ENCODE results near the gene PRR4.

DNA sequence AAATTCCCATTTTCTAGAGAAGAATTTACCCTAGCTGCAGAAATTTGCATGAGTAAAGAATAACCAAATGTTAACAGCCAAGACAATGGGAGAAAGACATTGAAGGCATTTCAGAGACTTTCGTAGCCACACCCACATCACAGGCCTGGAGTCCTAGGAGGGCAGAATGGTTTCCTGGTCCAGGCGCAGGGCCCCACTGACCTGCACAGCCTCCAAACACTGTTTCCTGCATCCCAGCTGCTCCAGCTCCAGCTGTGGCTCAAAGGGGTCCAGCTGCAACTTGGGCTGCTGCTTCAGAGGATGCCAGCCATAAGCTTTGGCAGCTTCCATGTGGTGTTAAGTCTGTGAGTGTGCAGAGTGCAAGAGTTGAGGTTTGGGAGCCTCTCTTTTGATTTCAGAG is 6.5 kb upstream of the PRR4 start:
- TF ChIP-seq, protein P1, sequence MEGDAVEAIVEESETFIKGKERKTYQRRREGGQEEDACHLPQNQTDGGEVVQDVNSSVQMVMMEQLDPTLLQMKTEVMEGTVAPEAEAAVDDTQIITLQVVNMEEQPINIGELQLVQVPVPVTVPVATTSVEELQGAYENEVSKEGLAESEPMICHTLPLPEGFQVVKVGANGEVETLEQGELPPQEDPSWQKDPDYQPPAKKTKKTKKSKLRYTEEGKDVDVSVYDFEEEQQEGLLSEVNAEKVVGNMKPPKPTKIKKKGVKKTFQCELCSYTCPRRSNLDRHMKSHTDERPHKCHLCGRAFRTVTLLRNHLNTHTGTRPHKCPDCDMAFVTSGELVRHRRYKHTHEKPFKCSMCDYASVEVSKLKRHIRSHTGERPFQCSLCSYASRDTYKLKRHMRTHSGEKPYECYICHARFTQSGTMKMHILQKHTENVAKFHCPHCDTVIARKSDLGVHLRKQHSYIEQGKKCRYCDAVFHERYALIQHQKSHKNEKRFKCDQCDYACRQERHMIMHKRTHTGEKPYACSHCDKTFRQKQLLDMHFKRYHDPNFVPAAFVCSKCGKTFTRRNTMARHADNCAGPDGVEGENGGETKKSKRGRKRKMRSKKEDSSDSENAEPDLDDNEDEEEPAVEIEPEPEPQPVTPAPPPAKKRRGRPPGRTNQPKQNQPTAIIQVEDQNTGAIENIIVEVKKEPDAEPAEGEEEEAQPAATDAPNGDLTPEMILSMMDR (IDR thresholded peaks at IDR 0.05) = no peak
- no peak for TF ChIP-seq POLR2A (IDR thresholded peaks at IDR 0.05)
